Fibroblast of skin of abdomen (primary cell): ENCODE measurements around the gene SMG5. TPM values are rescaled to one million over a fixed set of nuclear protein-coding genes. Genes with fewer than 3 reads are reported as not detected.
A peak's percentile ranks its signal among the peaks of the same experiment; 100 is the strongest.

Experiments
- DNase-seq: peaks from one replicate; pipeline ENCODE4 v3.0.0-alpha.2; 2013
- polyA plus RNA-seq, 2 experiments: library from polyadenylated mRNA; unstranded; fragments of 120-200 nt; gene quantifications; one replicate each; pipeline ENCODE4 v1.2.1, GENCODE V29; 2013; ENCODE audit not compliant: insufficient read length in 2 of 2

The SMG5 gene, protein sequence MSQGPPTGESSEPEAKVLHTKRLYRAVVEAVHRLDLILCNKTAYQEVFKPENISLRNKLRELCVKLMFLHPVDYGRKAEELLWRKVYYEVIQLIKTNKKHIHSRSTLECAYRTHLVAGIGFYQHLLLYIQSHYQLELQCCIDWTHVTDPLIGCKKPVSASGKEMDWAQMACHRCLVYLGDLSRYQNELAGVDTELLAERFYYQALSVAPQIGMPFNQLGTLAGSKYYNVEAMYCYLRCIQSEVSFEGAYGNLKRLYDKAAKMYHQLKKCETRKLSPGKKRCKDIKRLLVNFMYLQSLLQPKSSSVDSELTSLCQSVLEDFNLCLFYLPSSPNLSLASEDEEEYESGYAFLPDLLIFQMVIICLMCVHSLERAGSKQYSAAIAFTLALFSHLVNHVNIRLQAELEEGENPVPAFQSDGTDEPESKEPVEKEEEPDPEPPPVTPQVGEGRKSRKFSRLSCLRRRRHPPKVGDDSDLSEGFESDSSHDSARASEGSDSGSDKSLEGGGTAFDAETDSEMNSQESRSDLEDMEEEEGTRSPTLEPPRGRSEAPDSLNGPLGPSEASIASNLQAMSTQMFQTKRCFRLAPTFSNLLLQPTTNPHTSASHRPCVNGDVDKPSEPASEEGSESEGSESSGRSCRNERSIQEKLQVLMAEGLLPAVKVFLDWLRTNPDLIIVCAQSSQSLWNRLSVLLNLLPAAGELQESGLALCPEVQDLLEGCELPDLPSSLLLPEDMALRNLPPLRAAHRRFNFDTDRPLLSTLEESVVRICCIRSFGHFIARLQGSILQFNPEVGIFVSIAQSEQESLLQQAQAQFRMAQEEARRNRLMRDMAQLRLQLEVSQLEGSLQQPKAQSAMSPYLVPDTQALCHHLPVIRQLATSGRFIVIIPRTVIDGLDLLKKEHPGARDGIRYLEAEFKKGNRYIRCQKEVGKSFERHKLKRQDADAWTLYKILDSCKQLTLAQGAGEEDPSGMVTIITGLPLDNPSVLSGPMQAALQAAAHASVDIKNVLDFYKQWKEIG
- 44.0 TPM for polyA plus RNA-seq (2013, experiment 1 of 2; ENCODE audit: insufficient read length)
- 44.1 TPM for polyA plus RNA-seq (2013, experiment 2 of 2; ENCODE audit: insufficient read length)

- DNase-seq: peak; percentile 99
Measured at GRCh38 chr1:156282479-156283222, at the start of gene SMG5. Gene SMG5 (minus strand): TSS chr1:156282825. CDS start chr1:156282680, 145 bp downstream.

DNA sequence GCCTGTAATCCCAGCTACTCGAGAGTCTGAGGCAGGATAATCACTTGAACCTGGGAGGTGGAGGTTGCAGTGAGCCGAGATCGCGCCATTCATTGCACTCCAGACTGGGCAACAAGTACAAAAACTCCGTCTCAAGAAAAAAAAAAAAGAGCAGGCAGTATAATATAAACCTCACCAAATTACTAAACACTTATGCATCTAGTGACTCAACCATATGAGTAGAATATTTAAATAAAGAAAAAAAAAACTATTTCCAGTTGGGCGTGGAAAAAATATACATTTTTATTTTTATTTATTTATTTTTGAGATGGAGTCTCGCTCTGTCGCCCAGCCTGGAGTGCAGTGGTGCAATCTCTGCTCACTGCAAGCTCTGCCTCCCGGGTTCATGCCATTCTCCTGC is 40.6 kb upstream of the SMG5 start:
- peak; percentile 6 for DNase-seq

GRCh38 chr1:156320560-156320959 is 37.9 kb upstream of the SMG5 start:
- no peak for DNase-seq

- peak; percentile 16 for DNase-seq
Measured at GRCh38 chr1:156319664-156320063, 37.0 kb upstream of the SMG5 start.

DNA sequence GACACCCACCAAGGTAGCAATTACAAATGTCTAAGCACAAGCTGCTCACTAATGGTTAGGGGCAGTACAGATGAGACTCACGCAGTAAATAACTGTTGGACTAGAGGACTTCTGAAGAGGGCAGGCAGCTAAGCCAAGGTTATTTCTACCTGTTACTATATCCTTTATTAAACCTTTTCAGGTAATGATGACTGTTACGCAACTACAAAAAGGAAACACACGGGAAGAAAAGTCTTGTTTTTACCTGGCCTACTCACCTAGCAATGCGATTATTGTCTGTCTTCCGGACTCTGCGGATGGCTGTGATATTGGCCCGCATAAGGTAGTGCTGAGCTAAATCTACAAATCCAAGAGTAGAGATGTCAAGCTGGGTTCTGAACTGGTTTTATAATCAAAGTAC is 34.3 kb upstream of the SMG5 start:
- no peak for DNase-seq

GRCh38 chr1:156310962-156311361 is 28.3 kb upstream of the SMG5 start:
- no peak for DNase-seq

- DNase-seq: no peak
Measured at GRCh38 chr1:156308078-156308477, 25.5 kb upstream of the SMG5 start.

GRCh38 chr1:156305215-156305614 is 22.6 kb upstream of the SMG5 start:
- DNase-seq: no peak

GRCh38 chr1:156303241-156303640 is 20.6 kb upstream of the SMG5 start:
- DNase-seq: no peak

GRCh38 chr1:156298852-156299357 is 16.3 kb upstream of the SMG5 start, which contains the start of gene VHLL:
Gene VHLL (minus strand): TSS chr1:156299307. CDS start chr1:156299189, 118 bp downstream.
- DNase-seq: no peak

GRCh38 chr1:156295391-156295947 is 12.8 kb upstream of the SMG5 start, which contains the start of gene GLMP:
Gene GLMP (minus strand): TSS chr1:156295679. CDS start chr1:156295645, 34 bp downstream.
- peak; percentile 59 for DNase-seq

GRCh38 chr1:156293895-156294294 is 11.3 kb upstream of the SMG5 start:
- no peak for DNase-seq

DNA sequence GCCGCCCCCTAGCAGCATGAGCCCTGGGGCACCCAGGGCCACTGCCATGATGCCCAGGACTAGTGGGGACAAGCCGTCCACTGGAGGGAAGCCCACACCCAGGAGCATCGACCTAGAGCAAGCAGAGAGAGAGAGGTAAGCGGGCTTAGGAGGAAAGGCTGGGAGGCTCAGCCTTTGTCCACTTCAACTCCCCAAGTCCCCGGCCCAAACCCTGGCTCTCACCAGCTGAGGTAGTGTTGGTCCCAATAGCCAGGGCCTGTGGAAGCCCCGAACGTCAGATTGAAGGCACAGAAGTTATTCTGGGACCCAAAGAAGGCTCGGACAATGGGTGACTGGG is 10.4 kb upstream of the SMG5 start:
- no peak for DNase-seq

GRCh38 chr1:156291226-156292061 is 8.8 kb upstream of the SMG5 start:
- peak; percentile 74 for DNase-seq

DNA sequence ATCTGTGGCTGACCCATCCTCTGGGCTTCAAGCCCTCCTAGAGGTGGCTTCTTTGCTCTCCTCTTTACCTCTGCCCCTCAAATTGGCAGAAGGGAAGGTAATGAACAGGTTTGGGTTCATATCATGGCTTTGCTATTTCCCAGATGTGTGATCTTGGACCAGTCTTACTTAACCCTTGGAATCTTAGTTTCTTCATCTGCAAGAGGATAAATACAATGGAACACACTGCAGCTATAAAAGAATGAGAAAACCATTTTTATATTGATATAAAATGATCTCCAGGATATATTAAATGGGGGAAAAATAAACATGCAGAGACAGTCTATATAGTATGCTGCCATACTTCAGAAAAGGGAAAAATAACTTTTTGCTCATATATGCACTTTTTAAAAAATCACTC is 7.2 kb upstream of the SMG5 start:
- DNase-seq: no peak

DNA sequence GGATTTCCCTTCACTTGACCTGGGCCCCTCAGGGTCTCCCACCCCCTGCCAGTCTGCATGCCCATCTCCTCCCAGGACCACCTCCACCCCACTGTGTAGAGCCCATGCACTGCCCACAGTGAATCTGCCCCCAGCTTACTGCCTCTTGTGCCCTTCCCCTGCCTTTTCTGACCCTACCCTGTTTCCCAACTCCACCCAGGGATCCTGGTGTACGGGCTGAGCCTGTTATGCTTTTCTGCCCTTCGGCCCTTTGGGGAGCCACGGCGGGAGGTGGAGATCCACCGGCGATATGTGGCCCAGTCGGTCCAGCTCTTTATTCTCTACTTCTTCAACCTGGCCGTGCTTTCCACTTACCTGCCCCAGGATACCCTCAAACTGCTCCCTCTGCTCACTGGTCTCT is 3.4 kb upstream of the SMG5 start:
- no peak for DNase-seq

DNA sequence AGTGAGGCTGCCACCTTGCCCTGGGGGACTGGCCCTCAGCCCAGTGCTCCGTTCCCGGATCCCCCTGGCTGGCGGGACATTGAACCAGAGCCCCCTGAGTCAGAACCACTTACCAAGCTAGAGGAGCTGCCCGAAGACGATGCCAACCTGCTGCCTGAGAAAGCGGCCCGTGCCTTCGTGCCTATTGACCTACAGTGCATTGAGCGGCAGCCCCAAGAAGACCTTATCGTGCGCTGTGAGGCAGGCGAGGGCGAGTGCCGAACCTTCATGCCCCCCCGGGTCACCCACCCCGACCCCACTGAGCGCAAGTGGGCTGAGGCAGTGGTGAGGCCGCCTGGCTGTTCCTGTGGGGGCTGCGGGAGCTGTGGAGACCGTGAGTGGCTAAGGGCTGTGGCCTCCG is 2.8 kb upstream of the SMG5 start:
- DNase-seq: no peak

GRCh38 chr1:156284757-156285156 is 2.1 kb upstream of the SMG5 start:
- no peak for DNase-seq

GRCh38 chr1:156284112-156284511 is 1.5 kb upstream of the SMG5 start, which contains the start of gene TMEM79:
Gene TMEM79 (plus strand): TSS chr1:156284325. CDS start chr1:156285227, 902 bp downstream.
- DNase-seq: no peak

DNA sequence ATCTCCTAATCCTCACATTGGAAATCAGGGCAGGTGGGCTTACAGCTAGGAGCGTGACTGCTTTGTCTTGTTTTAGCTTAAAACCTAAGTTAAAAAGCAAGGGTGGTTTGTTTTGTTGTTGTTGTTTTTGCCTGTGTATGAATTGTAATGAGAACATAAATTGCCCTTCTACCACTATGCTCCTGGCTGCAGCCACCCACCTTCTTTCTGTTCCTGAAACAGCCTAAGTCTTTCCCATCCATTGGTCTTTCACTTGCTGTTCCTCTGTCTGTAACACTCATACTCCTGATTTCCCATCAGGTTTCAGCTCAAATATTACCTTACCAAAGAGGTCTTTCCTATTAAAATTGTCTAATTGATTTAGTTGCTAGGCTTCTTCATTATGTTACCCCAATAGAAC is 896 bp upstream of the SMG5 start:
- DNase-seq: no peak
